Panc1 (cell line): ENCODE measurements around the gene MYH4. TPM values are rescaled to one million over a fixed set of nuclear protein-coding genes. Genes with fewer than 3 reads are reported as not detected.

Experiments used
- ATAC-seq: fragments of 200-7000 bp; cut with Tn5 transposase; 2 replicates; pipeline ENCODE4 v1.9.1; 2020; ENCODE audit warnings: mild to moderate bottlenecking, moderate library complexity
- BruUV-seq: library from RNA; stranded (reverse); fragments of 400-500 nt; replicated peaks from 2 replicates; lab custom pipeline; 2021; lab: Mats Ljungman, UMichigan
- CTCF ChIA-PET: fragments of 300-600 bp; sonication (Branson Sonifier 250); formaldehyde crosslinking; loops from one replicate; lab custom pipeline; 2022; ENCODE audit warnings: antibody characterized with exemption; lab: Charles Lee
- POLR2A ChIA-PET: fragments of 300-600 bp; sonication (Branson Sonifier 250); formaldehyde crosslinking; loops from one replicate; lab custom pipeline; 2022; ENCODE audit warnings: antibody characterized with exemption; lab: Charles Lee
- DNase-seq: peaks from one replicate; pipeline ENCODE4 v3.0.0-alpha.2; 2010; ENCODE audit warnings: low read depth, low spot score
- H3K27ac ChIP-seq: 2 replicates; pipeline ENCODE4 v1.5.1; 2011; ENCODE audit warnings: mild to moderate bottlenecking, low read length, inconsistent platforms
- H3K27me3 ChIP-seq: fragments of 200-500 bp; sonication (Bioruptor generic); 2 replicates; pipeline ENCODE4 v1.6.0; 2014; ENCODE audit warnings: low read length, inconsistent platforms; ENCODE audit not compliant: control insufficient read depth, insufficient read depth
- H3K36me3 ChIP-seq: fragments of 200-500 bp; sonication (Bioruptor generic); 2 replicates; pipeline ENCODE4 v1.5.1; 2014; ENCODE audit warnings: inconsistent platforms, mild to moderate bottlenecking, low read length, moderate library complexity; ENCODE audit not compliant: control insufficient read depth, insufficient read depth
- H3K4me1 ChIP-seq: 2 replicates; pipeline ENCODE4 v1.5.1; 2011; ENCODE audit warnings: inconsistent platforms, mild to moderate bottlenecking, low read length, moderate library complexity; ENCODE audit not compliant: control insufficient read depth, insufficient read depth
- H3K4me3 ChIP-seq, 2 experiments: 2 replicates each; pipeline ENCODE4 v1.5.1; 2011 to 2012; ENCODE audit warnings: low read depth in 2 of 2, low read length in 2 of 2, mild to moderate bottlenecking in 2 of 2, inconsistent platforms in 1 of 2, moderate library complexity in 1 of 2
- H3K9me3 ChIP-seq: fragments of 200-500 bp; sonication (Bioruptor generic); 2 replicates; pipeline ENCODE4 v1.5.1; 2014; ENCODE audit warnings: low read depth, mild to moderate bottlenecking, inconsistent platforms, low read length, moderate library complexity; ENCODE audit not compliant: control insufficient read depth, insufficient read depth
- POLR2AphosphoS5 ChIP-seq: IDR thresholded peaks from 2 replicates; pipeline ENCODE4 v1.6.1; 2012; ENCODE audit warnings: mild to moderate bottlenecking, low read depth, low read length, moderate library complexity
- SIN3A ChIP-seq: IDR thresholded peaks from 2 replicates; pipeline ENCODE4 v1.6.1; 2012; ENCODE audit warnings: low read depth, mild to moderate bottlenecking, low read length, moderate library complexity, borderline replicate concordance; ENCODE audit not compliant: insufficient read depth
- TCF7L2 ChIP-seq: IDR thresholded peaks from 2 replicates; pipeline ENCODE4 v1.6.1; 2011; ENCODE audit warnings: mild to moderate bottlenecking, low read depth, low read length, inconsistent platforms
- in situ Hi-C: cut with HindIII; loops from 2 replicates; pipeline ENCODE4 v1.10.0; 2016; ENCODE audit warnings: low sequenced_read_pairs, low pct_unique_long_range_greater_than_20kb
- intact Hi-C: fragments of 100-400 bp; cut with micrococcal nuclease; formaldehyde crosslinking; loops from one replicate; pipeline ENCODE4 v1.10.0; 2022; ENCODE audit not compliant: unreplicated experiment
- total RNA-seq: library from RNA; stranded (reverse); gene quantifications from one replicate; pipeline ENCODE4 v1.2.1, GENCODE V29; 2021; ENCODE audit not compliant: unreplicated experiment
- TF ChIP-seq, protein P1 (sequence below): fragments of 450-650 bp; IDR thresholded peaks from 2 replicates; pipeline ENCODE4 v1.5.1; 2017; ENCODE audit warnings: mild to moderate bottlenecking
- TF ChIP-seq, protein P2 (sequence below), 2 experiments: IDR thresholded peaks; 2 replicates each; pipeline ENCODE4 v1.6.1; 2011 to 2012; ENCODE audit warnings: low read depth in 2 of 2, control low read depth in 1 of 2, low read length in 1 of 2, mild to moderate bottlenecking in 1 of 2, moderate library complexity in 1 of 2; ENCODE audit not compliant: insufficient read depth in 1 of 2

The MYH4 gene
- total RNA-seq, 1 experiment from 2014 or later = not detected

GRCh38 chr17:10421900-10422542, 47.3 kb downstream of the MYH4 start, which contains the start of gene MYH8:
Gene MYH8, minus strand, starts transcription at chr17:10421950. Its CDS starts 1,723 bp downstream, at chr17:10420227.
- TF ChIP-seq, protein P1, sequence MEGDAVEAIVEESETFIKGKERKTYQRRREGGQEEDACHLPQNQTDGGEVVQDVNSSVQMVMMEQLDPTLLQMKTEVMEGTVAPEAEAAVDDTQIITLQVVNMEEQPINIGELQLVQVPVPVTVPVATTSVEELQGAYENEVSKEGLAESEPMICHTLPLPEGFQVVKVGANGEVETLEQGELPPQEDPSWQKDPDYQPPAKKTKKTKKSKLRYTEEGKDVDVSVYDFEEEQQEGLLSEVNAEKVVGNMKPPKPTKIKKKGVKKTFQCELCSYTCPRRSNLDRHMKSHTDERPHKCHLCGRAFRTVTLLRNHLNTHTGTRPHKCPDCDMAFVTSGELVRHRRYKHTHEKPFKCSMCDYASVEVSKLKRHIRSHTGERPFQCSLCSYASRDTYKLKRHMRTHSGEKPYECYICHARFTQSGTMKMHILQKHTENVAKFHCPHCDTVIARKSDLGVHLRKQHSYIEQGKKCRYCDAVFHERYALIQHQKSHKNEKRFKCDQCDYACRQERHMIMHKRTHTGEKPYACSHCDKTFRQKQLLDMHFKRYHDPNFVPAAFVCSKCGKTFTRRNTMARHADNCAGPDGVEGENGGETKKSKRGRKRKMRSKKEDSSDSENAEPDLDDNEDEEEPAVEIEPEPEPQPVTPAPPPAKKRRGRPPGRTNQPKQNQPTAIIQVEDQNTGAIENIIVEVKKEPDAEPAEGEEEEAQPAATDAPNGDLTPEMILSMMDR = no peak
- TF ChIP-seq POLR2AphosphoS5 (no peak), TCF7L2 (no peak), SIN3A (no peak)
- TF ChIP-seq, protein P2, sequence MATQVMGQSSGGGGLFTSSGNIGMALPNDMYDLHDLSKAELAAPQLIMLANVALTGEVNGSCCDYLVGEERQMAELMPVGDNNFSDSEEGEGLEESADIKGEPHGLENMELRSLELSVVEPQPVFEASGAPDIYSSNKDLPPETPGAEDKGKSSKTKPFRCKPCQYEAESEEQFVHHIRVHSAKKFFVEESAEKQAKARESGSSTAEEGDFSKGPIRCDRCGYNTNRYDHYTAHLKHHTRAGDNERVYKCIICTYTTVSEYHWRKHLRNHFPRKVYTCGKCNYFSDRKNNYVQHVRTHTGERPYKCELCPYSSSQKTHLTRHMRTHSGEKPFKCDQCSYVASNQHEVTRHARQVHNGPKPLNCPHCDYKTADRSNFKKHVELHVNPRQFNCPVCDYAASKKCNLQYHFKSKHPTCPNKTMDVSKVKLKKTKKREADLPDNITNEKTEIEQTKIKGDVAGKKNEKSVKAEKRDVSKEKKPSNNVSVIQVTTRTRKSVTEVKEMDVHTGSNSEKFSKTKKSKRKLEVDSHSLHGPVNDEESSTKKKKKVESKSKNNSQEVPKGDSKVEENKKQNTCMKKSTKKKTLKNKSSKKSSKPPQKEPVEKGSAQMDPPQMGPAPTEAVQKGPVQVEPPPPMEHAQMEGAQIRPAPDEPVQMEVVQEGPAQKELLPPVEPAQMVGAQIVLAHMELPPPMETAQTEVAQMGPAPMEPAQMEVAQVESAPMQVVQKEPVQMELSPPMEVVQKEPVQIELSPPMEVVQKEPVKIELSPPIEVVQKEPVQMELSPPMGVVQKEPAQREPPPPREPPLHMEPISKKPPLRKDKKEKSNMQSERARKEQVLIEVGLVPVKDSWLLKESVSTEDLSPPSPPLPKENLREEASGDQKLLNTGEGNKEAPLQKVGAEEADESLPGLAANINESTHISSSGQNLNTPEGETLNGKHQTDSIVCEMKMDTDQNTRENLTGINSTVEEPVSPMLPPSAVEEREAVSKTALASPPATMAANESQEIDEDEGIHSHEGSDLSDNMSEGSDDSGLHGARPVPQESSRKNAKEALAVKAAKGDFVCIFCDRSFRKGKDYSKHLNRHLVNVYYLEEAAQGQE (IDR thresholded peaks at IDR 0.05; ENCODE audit: insufficient read depth in 1 of 2, low read depth in 2 of 2, low read length in 1 of 2) = no peak
- Histone ChIP-seq H3K4me1 (no peaks in the 10 kb centered on the region), H3K27me3 (no peaks in the 10 kb centered on the region), H3K9me3 (no peaks in the 10 kb centered on the region), H3K27ac (no peak within 1 kb of the TSS), H3K4me3 (no peak within 1 kb of the TSS), H3K36me3 (no peaks in the 10 kb centered on the region)
- CTCF ChIA-PET = interaction anchor here (0.6 kb wide), 1 partner anchor 120 kb away, joined by 3 read pairs; no protein-coding TSS in a partner anchor
- DNase-seq (no peak), ATAC-seq (no peak)
- POLR2A ChIA-PET = no interaction called here
- no TSS peak for BruUV-seq
- intact Hi-C loops = no loop called here
- in situ Hi-C loops = no loop called here

DNA sequence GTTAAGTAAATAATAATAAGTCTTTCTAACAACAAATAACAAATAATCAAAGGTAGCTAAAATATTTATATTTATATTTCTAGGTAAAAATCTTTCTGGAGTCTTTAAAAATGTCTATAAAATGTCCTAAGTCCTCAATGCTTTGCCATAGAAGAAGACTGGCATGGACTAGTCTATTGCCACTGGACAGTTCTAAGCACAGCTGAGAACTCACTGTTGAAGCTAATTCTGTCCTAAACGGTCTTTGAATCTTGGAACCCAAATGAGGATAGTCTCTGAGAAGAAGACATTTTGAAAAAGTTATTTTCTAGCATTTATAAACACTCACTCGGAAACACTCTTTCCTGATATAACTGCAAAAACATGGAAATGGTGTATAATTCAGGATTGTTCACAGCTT, 48.1 kb downstream of the MYH4 start:
- intact Hi-C loops (no loop called here), in situ Hi-C loops (no loop called here)
- no peak for DNase-seq
- ChIA-PET POLR2A (no interaction called here), CTCF (interaction anchor here (0.6 kb wide), 1 partner anchor 121 kb away, joined by 3 read pairs; no protein-coding TSS in a partner anchor)
- Histone ChIP-seq H3K27me3 (no peaks in the 10 kb centered on the region), H3K4me1 (no peaks in the 10 kb centered on the region), H3K4me3 (no peak overlapping the region), H3K27ac (no peak overlapping the region), H3K36me3 (no peaks in the 10 kb centered on the region), H3K9me3 (no peaks in the 10 kb centered on the region)
- TF ChIP-seq SIN3A = no peak
- TF ChIP-seq TCF7L2 = no peak
- no peak for TF ChIP-seq POLR2AphosphoS5
- TF ChIP-seq, protein P2 (IDR thresholded peaks at IDR 0.05; ENCODE audit: insufficient read depth in 1 of 2, low read depth in 2 of 2, low read length in 1 of 2) = no peak
- TF ChIP-seq, protein P1 = no peak
- no TSS peak for BruUV-seq
- no peak for ATAC-seq
